ENCODE measurements around the gene ENAH.

Gene ENAH

DNA sequence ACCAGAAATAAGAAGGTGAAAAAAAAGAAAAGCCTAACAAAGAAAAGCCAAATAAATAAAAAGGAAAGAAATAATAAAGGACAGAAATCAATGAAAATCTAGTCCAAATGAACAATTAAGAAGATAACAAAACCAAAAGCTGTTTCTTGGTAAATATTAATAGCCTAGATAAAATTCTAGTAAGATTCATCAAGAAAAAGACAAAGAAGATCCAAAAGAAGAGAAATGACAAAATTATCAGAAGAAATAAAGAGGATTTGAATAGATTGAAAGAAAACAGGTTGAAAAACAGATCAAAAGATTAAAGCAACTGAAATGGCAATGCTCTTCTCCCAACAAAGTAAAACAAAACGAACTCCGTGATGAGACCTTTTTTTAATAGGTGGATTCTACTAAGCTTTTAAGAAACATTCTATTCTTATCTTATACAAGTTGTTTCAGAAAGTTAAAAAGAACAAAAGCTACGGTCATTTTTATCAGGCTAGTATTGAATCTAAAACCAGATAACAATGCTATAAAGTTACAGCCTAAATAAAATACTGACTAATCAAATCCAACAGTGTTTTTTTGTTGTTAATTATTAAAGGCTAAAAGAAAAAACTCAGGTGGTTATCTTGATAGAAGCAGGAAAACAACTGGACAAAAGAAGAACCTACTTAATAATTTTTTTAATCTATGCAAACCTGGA, 50.9 kb downstream of the ENAH start:
- DNase-seq = no peak

DNA sequence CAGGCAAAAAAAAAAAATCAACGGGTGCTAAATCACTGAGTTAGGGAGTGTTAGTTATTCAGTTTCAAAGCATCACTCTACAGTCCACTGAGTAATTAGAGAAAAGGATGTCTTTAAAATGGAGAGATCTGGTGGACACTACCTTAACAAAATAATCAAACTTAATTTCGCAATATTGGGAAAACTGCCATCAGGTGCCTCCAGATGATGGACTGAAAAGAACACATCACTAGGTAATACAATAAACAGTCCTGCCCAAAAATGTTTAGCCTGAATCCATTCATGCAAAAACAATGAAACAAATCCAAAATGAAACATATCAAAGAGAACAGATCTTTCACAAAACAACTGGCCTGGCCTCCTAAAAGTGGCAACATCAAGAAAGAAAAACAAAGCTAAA, 54.1 kb downstream of the ENAH start:
- DNase-seq = no peak

DNA sequence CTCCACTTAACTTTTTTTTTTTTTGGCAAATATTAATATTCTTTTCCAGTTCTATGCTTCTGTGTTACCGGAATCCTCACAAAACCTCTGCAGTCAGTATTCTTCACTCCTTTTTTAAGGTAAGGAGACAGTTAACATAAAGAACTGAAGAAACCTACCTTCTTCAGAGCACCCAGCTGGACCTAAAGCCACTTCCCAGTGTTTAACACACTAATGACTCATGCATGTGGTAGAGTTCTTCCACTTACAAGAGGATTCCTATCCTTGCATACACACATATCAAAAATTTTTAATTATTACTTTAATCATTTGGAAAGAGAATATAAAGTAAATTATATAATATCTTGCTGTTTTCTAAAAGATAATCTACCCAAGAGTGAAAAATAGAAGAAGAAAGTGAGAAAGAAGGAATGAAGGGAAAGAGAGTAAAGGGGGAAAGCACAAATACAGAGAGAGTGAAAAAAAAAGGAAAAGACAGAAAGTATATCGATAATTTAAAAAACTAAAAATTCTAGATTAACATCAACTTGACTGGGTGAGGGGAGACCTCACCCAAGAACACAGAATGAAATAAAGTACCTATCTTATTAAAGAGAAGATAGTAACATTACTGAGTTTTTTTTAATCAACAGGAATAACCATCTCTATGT, 54.9 kb downstream of the ENAH start:
- DNase-seq = no peak

DNA sequence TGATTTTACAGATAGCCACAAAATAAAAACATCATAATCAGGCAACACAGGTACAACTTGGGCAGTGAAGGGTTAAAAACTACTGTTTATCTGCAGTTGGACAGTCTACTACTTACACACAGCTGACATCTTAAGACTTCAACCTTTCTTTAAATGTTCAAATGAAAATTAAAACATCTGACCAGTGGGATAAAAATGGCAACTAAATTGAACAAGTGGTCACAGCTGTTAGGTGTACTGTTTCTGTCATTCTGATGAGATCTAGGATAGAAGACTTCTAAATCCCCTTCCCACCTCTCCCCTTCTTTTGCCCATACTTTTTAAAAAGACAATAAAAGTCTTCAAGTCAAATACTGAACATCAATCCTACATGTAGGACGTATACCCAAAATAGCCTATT, 56.2 kb downstream of the ENAH start:
- no peak for DNase-seq

DNA sequence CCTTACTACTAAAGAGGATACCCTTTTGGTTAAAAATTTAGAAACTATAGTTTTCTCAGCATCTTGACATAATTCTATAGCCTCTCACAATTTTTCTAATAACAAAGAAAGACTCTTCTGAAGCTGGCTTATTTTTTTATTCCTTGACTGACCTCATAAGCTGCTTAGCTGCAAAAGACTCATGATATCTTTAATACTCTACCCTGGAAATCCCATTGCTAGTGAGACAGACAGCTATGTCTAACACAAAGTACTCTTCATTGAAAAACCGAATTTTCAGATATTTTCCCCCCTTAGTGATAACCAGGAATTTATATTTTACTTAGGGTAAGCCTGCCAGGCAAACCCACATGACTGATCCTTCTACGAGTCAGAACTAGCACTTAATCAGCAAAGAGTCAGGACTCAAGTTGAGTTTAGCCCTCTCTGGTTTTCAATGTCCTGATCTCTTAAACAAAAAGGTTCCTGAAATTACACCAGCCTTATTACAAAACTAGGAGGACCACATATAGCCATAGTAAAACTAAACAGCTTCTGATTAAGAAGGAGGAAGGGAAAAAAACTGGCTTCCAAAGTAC, 56.9 kb downstream of the ENAH start:
- no peak for DNase-seq

DNA sequence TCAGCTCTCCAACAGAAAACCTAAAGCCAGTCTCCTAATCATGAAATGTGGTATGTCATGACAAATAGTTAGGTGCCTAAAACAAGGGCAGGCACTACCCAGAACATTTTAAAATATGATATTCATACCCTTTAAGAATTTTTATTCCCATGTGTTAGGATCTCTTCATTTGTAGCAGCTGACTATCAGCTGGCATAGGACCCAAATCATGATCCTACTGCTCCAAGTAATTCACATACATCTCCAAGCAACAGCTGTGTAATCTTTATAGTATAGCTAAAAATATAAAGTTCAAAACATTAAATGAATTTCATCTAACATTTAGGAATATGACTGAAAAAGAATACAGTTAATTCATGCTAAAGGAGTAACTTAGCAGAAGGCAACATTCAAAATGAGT, 57.5 kb downstream of the ENAH start:
- no peak for DNase-seq

DNA sequence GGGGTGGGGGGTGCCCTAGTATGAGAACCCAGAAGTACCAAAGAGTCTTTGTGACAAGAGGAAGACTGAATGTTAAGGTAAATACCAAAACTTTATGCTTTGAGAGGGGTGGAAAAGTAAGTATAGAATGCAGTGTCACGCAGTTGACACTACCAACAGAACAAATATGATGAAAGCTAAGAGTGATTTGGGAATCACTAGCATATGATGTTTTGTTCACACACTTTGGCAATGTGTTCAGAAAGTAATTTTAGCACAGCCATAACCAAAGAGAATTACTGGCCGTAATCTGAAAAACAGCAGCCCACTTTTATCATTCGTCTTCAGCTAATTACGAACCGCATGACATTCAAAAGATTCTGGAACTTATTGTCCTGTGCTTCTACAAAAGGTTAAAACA, 59.5 kb downstream of the ENAH start:
- no peak for DNase-seq

DNA sequence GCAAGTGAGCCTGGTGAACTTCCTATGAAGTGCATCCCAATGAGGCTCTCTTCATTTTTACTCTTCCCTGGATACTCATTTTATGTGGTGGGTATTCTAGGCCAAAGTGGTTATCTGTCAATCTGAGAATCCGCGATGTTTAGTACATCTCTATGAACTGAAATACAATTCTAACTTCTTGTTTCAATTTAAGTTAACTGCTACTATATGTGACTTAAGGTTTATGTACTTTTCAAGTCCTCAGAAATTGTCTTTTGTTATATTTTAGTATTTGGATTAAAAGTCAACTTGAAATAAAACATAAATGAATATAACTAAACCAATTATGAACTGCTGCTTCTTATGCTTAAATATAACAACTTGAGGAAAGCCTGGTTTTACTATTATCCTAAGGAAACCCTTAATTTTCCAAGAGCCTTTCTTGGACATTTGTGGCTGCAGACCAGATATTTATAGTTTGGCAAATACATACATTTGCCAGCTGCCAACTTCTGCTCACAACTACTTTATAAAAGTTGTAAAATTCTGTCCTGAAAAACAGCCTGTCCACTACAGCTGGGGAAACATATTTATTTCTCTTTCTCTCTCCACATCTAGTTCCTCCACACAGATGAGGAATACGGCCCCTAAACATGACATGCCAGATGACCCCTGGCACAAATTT, 60.4 kb downstream of the ENAH start:
- no peak for DNase-seq

DNA sequence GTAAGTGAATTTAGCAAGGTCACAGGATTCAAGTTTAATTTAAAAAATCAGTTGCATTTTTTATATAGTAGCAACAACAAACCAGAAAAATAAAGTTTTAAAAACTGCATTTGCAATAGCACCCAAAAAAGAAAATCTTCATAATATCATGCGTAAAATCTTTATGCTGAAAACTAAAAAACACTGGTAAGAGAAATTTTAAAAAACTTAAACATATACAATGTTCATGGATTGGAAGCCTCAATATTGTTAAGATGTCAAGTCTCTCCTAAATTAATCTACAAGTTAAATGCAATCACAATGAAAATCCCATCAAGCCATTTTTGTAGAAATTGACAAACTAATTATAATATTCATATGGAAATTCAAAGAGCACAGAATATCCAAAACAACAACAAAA, 65.6 kb downstream of the ENAH start:
- DNase-seq = no peak

DNA sequence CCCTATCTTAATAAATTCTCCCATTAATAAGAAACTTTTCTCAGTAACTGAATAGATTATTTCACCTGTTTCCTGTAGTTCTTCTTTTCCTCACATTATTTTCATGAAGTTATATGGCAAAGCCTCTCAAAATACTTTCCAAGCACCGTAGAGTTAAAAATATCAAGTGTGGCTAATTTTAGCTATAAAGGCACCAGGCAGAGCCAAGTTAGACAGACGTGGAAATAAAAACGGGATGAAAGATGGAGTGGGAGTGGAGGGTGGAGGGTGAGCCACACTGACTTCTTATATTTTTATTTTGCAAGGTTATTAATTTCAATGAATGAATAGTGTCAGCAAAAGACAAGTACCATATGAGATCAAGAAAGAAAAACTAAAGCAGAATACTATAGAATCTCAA, 71.7 kb downstream of the ENAH start:
- no peak for DNase-seq

DNA sequence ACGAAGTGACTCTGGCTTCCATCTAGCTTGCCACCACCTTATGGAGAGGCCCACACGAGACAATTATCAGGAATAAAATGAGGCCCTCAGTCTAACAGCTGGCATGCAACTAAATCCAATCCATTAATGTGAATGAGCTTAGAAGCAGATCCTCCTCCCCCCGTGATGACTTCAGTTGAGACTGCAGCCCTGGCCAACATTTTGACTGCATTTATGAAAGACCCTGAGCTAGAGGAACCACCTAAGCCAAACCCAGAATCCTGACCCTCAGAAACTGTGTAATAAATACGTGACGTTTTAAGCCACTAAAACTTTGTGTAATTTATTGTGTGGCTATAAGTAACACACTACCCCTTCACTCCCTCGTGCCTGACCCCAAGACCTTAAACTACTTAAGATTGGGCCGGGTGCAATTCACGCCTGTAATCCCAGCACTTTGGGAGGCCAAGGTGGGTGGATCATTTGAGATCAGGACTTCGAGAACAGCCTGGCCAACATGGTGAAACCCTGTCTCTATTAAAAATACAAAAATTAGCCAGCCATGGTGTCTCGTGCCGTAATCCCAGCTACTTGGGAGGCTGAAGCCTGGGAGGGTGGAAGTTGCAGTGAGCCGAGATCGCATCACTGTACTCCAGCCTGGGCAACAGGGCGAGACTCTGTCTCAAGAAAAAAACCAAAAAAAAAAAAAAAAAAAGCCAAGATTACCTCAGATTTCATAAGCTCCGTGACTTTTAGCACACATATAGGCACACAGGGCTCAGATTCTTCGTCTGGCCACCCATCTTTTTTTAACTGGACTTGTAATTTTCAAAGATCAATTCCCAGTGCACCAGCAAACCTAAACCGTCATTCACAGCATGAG, 72.5 kb downstream of the ENAH start:
- DNase-seq = no peak

DNA sequence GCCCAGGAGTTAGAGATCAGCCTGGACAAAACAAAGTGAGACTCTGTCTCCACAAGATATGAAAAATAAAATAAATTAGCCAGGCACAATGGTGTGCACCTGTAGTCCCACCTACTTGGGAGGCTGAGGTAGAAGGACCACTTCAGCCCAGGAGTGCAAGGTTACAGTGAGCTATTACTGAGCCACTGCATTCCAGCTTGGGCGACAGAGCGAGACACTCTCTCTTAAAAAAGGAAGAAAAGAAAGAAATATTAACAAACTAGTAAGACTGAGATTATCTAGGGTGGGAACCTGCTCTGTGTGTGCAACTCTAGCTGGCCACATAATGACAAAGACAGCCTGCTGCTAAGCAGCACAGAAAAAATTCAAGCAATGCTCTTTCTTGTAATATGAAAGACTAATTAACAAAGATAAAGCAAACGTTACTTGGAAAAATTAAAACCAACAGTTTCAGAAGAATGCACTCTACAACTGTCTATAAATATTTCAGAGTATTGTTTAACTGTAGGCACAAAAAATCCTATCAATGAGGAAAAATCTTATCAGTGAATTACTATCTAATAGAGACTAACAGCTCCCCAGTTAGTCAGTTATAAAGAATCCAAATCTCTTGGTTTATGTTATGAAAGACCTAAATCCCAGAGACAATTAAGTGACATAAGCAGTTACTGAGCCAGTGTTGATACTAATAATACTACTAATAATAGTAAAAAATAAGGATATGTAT, 74.5 kb downstream of the ENAH start:
- no peak for DNase-seq

DNA sequence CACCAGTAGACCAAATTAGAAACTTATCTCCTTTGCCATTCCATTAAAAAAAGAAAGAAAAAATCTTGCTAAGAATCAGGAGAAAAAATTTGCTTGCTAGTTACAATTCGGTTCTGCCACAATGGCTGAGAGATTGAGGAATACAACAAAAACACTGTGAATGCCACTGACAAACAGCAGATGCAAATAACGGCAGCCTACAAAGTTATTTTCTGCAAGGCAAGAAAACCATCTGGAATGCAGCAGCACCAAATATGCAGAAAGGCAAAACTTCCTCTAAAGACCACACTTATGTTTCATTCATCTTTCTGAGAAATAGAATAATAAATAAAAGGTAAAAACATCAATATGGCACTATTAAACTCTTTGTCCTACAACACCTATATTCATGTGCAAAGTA, 75.7 kb downstream of the ENAH start:
- DNase-seq = no peak

DNA sequence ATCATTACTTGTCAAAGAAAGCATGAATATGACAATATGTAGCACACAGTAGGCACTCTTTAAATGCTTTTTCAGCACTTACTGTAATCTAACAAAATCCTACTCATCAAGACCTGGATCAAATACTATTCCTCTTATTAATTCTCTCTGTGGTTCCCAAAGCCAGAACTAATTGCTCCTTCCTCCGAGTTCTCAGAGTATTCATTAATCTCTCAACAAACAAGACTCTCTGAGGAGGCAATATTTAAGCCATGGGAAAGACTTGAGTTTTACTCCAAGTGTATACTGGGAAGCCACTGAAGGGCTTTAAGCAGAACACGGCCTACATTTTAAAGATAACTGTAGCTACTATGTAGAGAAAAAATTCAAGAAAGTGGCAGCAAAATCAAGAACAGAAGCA, 79.7 kb downstream of the ENAH start:
- DNase-seq = no peak

DNA sequence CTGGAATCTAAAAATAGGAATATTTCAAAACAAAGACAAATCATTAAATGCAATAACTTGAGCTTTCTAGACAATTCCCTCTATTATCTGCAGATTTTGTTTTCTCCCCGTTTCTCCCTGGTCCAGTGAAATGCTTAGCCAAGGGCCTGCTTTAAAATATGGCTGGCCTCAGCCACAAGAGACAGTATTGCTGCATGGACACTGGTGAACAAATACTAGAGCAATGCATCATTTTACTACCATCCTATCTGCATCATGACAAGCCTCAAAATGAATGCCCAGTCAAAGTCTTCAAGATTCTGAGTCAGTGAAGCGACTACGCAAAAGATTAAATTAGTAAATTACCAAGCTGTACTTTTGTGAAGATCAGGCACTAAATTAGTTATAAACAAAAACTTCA, 80.5 kb downstream of the ENAH start:
- DNase-seq = no peak

DNA sequence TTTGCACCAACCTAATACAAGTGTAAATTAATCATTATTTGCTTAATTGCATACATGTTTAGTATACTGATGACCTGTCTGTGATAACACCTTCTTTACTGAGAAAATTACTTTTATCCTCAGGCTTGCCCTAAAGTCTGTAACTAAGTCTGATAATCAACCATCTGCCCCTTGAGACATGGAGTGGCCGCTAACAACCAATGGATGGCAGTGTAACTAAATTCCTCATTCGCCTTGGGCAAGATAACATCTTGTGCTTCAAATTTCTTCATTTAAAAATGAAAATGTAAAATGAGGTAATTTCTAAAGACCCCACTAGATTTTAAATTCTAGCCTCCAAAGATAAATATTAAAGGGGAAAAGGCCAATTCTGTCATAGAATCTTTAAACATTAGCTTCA, 85.1 kb downstream of the ENAH start:
- DNase-seq = no peak

DNA sequence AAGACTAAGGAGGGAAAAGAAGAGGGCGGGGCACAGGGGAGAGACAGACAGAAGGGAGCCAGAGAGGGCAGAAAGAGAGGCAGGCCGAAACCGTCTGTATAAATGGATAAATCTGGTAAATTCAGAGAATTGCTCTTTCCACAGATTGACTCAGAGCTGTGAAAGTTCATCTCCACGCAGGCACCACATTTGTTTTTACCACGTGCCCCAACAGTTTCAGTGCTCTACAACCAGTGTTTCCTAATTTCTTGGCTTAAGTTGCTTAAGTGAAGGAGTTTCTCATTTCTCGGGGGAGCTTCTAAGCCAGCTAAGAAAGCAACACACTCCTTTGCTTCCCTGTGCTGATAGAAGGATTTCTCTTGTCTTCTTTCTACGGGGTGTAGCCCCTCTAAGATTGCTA, 87.1 kb downstream of the ENAH start:
- DNase-seq = no peak

DNA sequence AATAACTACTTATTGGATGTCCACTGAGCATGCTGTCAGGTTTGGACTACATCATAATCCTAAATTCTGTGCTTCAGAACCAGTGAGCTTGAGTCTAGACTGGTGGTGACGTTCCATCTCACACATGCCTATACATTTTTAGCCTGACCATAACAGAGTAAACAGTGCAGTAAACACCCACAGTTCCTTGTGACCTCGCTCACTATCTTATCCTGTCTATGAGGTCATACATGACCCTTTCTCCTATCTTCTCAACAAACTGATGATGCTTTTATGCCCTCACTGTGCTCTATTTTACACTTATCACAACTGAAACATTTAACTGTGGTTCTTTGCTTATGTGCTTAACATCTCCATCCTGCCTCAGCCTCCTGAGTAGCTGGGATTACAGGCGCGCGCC, 91.2 kb downstream of the ENAH start:
- no peak for DNase-seq

DNA sequence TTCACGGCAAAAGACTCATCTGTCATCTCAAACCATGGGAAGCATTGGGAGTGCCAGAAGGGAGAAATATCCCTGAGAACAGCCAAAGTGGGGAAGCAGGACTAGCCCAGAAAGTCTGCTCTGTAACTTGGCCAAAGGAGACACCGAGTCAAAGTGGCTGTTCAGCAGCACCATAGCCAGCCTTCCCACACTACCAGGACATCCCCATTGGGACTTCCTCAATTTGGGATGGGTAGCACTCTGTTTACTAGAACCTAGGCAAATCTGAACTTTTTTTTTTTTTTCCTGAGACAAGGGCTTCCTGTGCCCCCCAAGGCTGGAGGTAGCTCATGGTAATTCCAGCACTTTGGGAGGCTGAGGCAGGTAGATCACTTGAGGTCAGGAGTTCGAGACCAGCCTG, 93.0 kb downstream of the ENAH start:
- no peak for DNase-seq

DNA sequence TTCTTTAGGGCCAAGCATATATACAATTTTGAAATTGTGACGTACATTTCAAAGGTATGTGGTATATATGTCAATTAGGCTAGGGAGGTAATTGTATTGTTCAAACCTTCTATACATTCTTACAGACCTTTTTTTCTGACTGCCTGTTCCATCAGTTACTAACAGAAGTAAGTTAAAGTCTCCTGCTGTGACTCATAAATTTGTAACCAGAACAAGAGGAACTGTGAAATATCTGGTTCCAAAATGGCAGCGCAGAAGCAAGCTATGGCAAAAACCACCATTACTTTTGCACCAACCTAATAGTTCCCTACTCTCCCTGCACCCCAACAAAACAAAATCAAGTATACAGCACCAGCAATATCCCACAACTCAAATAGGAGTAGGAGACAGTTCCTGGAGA, 93.6 kb downstream of the ENAH start:
- no peak for DNase-seq

DNA sequence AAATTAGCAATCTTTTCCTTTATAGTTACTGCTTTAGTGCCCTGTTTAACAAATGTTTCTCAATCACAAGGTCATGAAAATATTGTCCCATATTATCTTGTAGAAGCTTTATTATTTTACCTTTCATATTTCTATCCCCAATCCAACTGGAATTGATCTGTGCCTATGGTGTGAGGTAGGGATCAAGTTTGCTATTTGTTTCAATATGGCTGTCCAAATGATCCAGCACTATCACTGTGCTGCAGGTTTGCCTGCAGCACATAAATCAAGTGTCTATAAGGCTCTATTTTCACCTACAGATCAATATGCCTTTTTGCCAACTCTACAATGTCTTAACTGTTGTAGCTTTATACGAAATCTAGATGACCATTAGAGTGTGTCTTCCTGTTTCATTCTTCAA, 96.2 kb downstream of the ENAH start:
- DNase-seq = no peak

DNA sequence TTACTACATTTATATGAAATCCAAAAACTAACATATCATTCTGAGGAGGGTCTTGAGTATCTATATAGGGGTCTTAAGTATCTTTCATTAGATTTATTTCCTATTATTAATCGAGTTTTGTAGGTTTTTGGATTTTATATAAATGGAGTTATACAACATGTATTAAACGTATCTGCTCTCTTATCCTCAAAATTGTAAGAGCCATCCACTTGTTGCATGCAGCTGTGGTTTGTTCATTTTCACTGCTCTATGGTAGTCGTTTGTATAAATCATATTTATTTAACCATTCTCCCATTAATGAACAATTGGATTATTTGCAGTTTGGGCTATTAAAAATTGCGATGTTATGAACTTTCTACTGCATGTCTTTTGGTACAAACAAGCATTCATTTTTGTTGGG, 97.1 kb downstream of the ENAH start:
- DNase-seq = no peak

All from T1000 (cell line).